ENCODE measurements around the gene UVSSA.

The UVSSA gene

DNA sequence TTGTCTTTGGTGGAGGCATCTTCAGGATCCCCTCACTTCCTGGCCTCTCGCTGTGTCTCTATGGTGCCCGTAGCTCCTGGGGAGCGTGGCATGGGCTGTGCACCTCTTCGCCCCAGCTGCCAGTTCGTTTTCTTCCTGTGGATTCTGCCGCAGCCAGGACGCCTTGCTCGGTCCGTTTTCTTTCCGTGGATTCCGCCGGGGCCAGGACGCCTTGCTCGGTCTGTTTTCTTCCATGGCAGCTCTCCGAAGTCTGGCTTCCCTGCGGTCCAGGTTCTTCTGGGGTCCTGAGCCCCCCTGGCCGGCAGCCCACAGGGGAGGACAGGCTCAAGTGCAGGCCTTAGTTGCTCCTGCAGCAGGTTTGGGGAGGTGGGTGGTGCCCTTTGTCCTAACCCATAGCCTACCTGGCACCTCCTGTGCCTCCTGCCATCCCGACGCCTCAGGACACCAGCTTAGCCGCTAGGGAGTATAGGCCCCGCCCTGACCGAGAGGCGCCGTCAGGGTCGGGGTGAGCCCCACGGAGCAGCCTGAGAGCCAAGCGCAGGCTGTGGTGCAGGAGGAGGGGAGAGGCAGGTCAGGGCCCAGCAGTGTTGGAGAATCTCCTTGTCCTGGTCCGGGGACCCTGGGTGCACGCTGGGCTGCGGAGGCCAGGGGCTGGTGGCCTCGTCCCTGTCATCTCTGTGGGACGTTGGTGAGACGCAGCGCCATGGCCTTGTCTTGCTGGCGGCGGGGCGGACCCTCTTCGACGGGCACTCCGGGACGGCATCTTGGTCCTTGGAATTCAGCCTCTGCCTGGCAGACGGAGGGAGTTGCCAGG lies 27.1 kb downstream of the UVSSA start:
- no peak for DNase-seq (ENCODE audit: low read depth in 2 of 3, low spot score in 1 of 3)

DNA sequence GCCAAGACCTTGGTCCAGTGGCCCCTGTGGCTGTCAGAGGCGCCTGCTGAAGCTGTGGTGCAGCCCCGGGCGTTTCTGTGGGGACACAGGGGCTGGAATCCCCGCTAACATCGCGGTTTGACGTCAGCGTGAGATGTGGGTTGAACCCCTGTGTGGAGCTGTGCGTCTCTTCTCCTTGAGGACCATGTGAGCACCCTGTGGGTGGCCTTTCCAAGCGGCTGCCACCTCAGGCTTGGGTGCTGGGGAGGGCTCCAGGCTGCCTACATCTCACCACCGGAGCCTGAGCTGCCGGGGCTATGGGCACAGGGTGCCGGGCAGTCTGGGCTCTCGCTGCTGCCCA lies 27.7 kb downstream of the UVSSA start:
- DNase-seq (ENCODE audit: low read depth in 2 of 3, low spot score in 1 of 3) = no peak

DNA sequence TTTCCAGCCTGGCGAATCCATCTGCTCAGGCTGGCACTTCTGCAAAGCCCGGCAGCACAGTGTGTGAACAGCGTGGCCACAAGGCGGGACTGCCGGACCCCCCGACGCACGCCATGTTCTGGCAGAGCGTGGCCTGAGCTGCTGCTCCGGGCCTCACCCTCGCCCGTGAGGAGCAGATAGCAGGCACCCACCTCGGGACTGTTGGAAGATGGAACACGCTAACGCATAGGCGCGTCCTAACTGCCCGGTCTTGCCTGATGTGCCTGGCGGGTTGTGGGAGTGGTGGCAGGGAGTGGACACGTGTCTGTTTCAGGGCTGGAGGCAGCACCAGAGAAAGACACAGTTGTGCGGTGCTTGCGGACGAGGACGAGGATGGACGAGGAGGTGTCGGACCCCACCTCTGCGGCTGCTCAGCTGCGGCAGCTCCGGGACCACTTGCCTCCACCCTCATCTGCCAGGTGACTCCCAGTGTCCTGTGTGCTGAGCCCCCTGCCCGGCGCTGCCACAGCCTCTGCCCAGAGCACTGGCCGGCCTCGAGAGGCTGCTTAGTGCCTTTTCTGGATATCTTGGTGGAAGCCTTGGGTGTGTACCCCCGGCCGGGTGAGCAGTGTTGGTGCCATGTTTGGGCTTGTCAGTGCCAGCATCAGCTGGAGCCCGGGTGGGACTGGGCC lies 28.2 kb downstream of the UVSSA start:
- no peak for DNase-seq (ENCODE audit: low read depth in 2 of 3, low spot score in 1 of 3)

DNA sequence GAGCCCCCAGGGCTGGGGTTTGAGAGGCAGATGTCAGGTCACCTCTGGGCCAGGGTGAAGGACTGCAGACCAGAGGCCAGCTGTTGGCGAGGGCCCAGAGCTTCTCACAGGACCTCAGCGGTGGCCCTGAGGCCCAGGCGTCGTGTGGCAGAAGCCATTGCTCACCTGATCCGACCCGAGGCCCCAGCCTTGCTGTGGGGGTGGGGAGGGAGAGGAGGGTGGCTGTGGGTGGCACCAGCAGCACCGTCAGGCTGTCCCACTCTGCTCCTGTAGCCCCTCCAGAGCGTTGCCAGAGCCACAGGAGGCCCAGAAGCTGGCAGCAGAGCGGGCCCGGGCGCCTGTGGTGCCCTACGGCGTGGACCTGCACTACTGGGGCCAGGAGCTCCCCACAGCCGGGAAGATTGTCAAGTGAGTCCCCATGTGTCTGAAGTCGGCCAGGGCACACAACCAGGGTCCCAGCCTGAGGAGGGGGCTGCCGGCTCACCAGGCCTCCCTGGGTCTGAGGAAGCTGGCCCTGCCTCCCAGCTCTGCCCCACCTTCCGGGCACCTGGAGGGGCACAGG lies 28.8 kb downstream of the UVSSA start:
- DNase-seq (ENCODE audit: low read depth in 2 of 3, low spot score in 1 of 3) = no peak

DNA sequence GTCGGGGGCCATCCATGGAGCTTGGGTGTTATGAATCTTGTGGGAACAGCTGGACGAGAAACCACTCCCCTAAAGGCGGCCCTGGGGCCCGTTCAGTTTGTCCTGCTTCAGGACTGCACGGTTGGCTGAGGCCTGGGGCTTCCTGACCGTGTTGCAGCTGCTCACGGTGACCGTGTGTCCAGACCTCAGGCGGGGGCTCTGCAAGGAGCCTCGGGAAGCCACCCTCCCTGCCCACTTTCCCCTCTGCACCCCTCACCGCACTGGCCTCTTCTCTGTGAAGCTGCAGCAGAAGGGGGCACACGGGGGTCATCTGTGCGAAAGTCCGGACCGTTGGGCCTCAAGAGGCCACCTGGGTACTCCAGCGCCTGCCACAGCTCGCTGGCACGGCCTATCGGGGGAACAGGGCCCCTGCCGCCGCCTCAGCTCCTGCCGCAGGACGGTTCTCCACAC lies 29.4 kb downstream of the UVSSA start:
- DNase-seq (ENCODE audit: low read depth in 2 of 3, low spot score in 1 of 3) = no peak

DNA sequence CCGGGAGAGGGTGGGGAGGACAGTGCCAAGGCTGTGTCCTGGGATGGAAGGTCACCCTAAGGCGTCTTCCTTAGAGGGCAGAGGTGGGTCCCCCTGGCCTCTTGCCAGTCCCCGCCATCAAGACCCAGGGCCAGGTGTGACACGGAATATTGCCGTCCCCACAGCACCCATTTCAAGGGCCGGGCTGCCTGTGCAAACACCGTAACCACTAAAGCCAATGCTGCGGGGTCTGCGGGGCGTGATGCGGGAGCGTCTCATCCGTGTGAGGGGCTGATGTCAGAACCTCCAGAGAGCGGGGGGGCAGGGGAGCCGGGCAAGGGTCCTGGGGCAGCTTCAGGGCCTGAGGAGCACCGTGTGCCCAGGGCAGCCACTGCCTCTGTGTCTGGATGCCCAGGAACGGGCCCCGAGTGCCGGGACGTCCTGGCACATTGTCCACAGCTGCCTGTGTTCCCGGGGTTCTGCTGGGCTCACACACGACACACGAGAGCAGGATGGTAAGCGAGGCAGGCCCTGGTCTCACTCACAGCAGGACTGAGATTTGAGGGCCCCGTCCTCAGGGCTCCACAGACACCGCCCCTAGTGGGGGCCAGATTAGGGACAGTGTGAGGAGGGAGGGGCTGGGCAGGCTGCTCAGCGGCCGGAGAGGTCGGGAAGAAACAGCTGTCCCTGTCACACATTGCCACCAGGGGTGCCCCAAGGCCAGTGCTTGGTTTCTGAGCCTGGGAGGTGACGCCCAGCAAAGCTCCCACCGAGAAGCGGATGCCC lies 30.0 kb downstream of the UVSSA start:
- DNase-seq (ENCODE audit: low read depth in 2 of 3, low spot score in 1 of 3) = no peak

DNA sequence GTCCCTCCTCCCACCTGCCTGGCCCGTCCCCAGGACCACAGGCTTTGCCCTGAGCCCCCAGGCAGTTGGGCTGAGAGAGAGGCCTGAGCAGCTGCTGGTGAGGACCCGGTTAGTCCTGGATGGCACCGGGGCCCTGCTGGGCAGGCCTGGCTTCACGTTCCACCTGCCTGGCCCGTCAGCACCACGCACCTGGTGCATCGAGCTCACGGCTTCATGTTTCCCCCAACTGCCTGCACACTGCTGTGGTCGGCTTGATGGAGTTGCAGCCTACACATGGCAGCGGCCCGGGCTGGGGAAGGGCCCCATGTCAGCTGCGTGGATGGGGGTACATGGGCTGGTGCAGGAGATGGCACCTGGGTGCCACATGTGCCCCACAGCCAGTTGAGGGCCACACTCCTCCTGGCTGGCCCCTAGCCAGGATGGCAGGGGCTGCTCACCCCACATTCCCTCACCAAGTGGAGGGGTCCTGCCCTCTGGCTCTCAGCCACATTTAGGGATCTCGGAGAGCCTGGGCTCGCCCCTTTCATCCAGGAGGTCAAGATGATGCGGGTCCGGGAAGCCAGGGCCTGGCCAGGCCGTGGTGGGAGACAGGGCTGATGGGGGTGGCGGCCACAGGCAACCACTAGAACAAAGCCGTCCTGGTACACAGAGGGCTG lies 30.7 kb downstream of the UVSSA start:
- DNase-seq (ENCODE audit: low read depth in 2 of 3, low spot score in 1 of 3) = no peak

DNA sequence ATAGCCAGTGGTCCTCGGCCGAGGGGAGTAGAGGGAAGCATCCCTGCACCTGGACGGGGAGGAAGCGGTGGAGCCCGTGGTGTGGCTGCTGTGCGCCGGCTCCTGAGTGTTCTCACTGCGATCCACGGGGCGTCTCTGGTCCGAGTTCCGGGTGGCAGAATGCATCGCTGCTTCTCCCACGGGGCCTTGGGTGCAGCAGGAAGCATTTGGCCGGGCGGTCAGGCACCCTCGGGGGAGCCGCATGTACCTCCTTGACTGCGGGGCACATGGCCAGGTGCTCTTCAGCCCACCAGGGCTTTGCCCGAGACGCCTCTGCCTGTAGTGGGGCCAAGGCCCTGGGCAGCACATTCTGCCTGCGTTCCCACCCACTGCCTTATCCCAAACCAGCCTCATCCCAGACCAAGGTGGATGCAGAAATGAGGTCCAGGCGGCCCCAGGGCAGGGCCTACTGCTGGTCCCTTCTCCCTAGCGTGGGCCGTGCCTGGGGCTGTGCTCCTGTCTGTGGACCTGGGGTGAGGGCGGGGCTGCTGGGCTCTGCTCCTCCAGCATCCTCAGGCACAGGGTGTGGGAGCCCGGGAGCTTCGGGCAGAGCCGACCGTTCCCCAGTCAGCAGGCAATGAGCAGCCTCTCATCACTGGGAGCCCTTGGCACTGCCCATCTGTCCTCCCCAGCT lies 31.7 kb downstream of the UVSSA start:
- no peak for DNase-seq (ENCODE audit: low read depth in 2 of 3, low spot score in 1 of 3)

DNA sequence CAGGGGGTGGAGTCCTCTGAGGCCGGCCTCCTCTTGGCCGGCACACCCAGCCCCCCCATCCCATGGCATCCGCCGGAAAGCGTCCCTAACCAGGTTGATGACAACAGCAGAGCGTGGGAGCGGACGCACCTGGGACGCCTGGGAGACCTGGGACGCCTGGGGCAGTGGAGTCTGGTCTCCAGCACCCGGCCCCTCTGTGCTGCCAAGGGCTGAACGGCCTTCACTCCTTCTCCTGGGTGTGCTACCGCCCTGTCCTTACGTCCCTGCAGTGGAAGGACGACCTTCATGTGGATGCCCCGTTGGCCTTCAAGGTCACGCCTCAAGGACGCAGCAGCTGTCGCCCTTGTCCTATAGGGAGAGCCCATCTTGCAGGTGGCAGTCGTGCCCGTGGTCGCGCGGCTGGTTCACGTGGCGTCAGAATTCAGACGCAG lies 32.4 kb downstream of the UVSSA start:
- DNase-seq (ENCODE audit: low read depth in 2 of 3, low spot score in 1 of 3) = no peak

DNA sequence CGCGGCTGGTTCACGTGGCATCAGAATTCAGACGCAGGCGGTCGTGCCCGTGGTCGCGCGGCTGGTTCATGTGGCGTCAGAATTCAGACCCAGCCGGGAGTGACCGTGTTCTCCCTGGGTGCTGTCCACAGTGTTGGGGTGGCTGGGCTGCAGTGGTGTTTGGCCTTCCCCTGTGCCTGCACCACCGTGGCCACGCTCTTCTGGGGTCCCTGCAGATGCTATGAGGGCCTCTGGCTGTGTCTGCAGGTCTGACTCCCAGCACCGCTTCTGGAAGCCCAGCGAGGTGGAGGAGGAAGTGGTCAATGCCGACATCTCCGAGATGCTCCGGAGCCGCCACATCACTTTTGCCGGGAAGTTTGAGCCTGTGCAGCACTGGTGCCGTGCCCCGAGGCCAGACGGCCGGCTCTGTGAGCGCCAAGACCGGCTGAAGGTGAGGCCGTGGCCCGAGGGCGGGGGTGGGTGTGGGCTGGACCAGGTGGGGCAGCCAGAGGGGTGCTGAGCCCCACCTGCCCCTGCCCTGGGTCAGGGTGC lies 32.9 kb downstream of the UVSSA start:
- DNase-seq (ENCODE audit: low read depth in 2 of 3, low spot score in 1 of 3) = no peak

DNA sequence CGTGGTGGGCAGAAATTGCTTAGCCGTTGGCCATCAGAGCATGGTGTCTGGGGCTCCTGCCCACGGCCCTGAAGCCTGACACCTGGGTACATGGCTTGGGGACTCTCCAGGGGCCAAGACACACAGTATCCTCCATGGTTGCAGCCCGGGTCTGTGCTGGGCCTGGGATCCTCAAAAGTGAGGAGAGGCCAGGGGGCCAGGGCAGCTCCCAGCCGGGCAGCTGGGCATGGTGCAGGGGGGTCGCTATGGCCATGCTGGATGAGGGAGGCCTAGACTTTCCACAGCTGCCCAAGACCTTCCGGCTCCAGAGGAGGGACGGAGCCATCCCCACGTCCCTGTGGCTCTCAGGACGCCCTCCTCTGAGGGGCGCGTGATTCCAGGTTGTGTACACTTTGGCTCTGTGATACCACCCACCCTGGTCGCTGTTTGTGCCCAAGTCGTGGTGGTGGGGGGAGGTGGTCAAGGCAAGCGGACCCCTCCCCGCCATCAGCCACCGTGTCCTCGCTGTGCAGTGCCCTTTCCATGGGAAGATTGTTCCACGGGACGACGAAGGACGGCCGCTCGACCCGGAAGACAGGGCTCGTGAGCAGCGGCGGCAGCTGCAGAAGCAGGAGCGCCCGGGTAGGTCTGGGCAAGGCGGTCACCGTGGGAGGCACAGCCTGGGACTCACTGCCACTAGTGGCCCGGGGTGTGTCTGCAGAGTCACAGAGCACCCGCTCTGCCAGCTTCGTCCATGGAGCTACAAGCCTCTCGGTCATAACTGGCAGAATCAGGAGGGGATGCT lies 33.6 kb downstream of the UVSSA start:
- DNase-seq (ENCODE audit: low read depth in 2 of 3, low spot score in 1 of 3) = no peak

DNA sequence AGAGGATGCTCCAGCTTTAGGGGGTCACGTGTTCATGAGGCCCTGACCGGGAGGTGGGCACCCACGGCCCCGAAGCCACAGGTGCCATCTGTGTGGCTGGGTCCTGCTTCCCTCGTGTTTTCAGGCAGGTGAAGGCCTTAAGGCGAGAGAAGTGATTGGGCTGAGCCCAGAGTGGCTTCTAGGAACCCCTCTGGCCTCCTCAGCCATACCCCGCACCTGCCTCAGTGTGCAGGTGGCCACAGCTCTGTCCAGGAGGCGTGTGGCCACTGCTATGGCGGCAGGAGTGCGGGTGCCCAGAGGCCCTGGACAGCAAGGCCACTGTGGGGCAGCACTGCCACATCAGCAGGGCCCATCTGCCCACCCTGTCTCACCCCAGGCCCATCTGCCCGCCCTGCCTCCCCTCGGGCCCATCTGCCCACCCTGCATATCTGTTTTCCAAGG lies 34.2 kb downstream of the UVSSA start:
- DNase-seq (ENCODE audit: low read depth in 2 of 3, low spot score in 1 of 3) = no peak

DNA sequence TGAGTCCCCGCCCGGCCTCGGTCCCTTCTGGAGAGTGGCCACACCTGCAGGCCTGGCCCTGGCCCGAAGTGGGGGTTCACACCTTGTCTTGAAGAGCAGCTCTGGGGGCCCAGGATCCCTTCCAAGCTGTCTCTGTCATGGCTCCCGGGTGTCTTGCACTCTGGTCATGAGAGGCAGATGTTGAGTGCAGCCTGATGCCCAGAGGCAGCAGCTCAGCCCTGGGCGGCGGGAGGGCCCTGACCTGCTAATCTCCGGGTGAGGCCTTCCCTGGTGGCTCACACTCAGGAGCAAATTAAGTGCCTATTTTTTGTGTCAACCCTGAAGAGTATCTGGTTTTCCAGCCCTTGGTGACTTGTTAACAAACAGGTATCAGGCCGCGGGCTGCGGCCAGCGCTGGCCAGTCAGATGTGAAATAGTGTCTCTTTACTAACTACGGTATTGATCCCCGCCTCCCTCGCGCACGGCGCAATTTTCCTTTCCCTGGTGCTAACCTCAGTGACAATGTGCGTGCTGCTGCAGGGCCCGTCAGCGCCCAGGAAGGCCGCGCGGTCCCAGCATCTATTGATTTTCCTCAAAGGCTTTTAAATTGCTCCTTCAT lies 35.0 kb downstream of the UVSSA start:
- no peak for DNase-seq (ENCODE audit: low read depth in 2 of 3, low spot score in 1 of 3)

DNA sequence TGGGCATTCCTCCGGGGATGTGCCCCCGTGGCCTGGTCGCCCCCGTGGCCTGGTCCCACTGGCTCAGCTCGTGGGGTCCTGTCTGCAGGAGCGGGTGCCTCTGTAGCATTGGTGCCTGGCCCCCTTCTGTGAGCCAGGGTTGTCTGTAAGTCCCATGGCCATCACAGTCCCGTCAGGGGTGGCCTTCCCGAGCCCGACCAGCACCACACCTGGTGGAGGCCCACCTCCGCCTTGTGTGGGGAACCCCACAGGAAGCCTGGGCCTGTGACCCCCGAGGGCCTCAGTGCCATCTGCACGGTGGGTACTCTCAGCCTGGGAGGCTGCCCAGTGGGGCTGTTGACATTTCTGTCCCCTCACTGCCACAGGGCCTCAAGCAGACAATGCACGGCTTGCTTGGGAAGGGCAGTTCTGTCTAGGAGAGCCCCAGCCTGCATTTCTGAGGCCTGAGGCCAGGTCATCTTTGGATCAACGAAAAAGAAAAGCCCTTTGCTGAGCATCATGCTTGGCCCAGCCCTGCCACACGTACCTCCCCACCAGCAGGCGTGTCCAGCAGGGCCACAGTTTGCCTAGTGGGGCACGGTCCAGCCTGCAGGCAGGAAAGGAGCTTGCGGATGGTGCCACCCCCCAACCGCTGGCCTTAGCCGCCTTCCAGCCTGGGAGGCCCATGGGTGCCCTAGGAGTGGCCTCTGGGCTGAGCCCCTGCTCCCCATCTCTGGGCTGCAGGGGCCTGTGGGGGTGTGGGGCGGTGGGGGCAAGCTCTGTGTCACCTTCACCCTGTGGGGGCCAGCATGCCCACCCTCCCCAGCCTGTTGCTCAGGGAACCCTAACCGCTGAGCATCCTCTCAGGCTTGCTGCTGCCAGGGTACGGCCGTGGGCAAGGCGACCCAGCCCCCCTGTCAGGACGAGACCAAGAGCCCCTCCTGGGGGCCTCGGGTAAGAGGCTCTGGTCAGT lies 36.0 kb downstream of the UVSSA start:
- no peak for DNase-seq (ENCODE audit: low read depth in 2 of 3, low spot score in 1 of 3)

DNA sequence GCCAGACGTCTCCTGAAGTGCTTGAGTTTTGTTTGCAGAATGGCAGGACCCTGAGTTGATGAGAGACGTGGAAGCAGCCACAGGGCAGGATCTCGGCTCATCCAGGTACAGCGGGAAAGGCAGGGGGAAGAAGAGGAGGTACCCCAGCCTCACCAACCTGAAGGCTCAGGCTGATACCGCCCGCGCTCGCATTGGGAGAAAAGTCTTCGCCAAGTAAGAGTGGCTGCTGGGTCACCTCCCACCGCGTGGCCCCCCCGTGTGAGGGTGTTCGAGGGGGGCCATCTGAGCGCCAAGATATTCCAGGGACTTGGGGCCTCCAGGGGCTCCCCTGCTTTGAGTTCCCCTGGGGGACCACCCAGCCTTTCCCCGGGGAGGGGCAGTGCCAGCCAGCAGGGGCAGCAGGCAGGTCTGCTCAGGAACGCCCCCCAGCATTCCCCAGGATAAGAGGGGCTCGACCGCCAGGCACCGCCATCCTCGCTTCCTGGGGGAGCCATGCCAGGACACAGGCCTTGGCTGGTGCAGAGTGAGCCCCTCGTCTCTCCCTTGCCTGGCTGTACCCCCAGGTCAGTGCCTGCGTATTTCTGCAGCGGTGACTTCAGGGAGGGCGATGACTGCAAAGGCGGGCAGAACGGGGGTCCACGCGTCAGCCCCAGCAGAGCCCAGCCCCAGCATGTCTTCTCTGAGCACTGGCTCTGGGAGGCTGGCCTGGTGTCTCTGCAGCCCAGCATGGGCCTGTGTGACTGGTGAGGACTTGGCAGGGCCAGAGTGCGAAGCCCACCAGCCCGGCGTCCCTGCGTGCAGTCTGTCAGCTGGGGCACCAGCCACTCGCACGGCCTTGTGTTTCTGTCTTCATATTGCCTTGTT lies 37.0 kb downstream of the UVSSA start:
- DNase-seq (ENCODE audit: low read depth in 2 of 3, low spot score in 1 of 3) = no peak

DNA sequence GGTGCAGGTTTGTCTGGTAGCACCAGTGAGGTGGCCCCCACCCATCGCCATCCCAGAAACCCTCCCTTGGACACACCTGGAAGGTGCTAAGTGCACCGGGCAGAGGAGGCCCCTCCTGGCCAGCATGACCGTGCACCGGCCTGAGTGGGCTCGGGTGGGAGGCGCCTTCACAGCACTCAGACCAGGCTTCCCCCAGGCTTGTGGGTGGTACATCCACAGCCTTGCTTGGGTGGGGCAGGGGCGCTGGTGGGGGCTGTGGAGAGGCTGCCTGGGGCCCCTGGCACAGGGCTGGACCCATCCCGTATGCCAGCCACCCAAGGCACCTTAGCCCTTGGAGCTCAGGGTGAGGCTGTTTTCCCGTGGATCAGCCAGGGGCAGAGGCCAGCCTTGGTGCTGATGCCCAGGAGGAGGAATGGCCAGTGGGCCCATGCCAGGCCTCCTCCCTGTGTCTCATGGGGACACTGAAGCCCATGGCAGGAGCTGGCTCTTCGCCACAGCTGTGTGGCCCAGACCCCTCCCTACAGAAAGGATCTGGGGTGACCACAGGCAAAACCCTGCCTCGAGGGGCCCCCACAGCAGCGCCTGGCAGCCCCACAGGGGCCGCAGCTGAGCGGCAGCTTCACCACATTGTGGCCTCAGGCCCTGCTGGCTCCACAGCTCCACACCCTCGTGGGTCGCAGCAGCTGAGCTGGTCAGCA lies 37.8 kb downstream of the UVSSA start:
- no peak for DNase-seq (ENCODE audit: low read depth in 2 of 3, low spot score in 1 of 3)
